Inflammatory macrophage (primary cell): Measurements from ENCODE around the gene PLIN5.
A peak's percentile ranks its signal among the peaks of the same experiment; 100 is the strongest.

Experiments used
- DNase-seq, 2 donors: peaks; one replicate each; pipeline ENCODE4 v3.0.0-alpha.2; 2020 to 2022

Gene PLIN5

GRCh38 chr19:4504891-4505569 is 30.0 kb downstream of the PLIN5 start:
- DNase-seq, result peak; percentile 83 to 97

GRCh38 chr19:4504297-4504701 is 30.7 kb downstream of the PLIN5 start:
- DNase-seq, result no peak

- DNase-seq, result no peak
These were observed 31.2 kb downstream of the PLIN5 start for GRCh38 chr19:4503825-4504170.

GRCh38 chr19:4503132-4503824 is 31.7 kb downstream of the PLIN5 start:
- no peak for DNase-seq

DNA sequence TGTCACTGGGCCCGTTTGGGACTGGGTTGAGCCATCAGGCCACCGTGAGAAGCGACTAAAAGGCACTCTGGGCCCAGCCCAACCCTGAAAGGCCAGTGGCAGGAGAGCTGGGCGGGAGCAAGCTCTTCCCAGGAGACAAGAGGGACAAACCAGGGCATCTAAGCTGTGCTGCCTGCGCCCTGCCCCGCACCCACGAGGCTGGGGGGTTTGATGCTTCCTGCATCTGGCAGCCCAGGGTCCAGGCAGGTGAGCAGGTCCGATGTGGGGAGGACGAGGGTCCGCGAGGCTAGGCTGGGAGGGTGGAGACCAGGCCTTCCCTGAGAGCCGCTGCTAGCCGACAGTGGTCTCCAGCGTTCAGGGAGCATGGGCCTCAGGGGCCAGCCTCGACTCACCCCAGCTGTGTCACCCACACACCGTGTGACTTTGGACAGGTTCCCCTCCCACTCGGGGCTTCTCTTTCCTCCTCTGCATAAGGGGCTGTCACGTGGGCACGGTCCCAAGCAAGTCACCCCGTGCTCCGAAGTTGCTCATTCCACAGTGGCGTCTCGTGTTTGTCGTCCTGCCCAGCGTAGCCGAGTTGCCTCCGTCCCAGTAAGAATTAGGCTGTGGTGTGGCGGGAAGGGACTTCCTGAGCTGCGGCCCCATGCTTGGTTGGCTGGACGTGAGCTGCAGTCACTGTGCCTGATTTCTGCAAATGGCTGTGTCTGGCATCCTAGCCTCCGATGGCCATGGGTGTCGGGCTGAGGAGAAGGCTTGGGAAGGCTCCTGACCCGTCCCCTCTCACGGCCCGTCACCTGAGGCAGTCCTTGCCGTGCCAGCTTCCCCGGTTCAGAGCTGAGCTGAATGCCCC is 32.5 kb downstream of the PLIN5 start:
- peak in 1 of 2 donors; percentile 28 for DNase-seq

DNA sequence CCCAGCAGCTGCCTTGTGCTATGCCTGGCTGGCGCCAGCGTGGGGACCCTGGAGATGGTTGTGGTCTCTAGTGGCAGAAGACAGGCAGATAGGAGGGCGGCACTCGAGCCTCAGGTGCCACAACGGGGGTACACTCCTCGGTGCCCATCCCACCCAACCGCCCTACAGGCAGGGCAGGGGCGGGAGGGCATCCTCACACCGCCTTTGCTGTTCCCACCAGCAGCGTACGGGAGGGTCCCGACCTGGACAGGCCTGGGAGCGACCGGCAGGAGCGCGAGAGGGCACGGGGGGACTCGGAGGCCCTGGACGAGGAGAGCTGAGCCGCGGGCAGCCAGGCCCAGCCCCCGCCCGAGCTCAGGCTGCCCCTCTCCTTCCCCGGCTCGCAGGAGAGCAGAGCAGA is 33.3 kb downstream of the PLIN5 start:
- DNase-seq, result no peak

- no peak for DNase-seq
These were observed 34.0 kb downstream of the PLIN5 start for GRCh38 chr19:4500841-4501591.

- DNase-seq, result no peak
These were observed 35.2 kb downstream of the PLIN5 start for GRCh38 chr19:4499855-4500254.

- no peak for DNase-seq
These were observed 35.7 kb downstream of the PLIN5 start for GRCh38 chr19:4499318-4499717.

DNA sequence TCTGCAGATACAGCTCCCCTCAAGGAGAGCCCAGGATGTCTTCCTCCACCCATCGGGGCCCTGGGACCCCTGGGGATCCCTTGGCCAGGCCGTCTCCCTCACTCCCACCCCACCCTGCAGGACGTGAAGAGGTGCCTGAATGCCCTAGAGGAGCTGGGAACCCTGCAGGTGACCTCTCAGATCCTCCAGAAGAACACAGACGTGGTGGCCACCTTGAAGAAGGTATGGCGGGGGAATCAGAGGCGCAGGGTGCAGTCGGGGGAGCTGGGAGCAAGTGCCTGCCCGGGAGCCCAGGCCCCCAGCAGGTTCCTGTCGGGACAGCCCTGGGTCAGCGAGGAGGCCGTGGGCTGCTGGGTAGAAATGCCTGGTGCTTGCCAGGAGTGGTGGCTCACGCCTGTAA is 36.3 kb downstream of the PLIN5 start:
- DNase-seq, result no peak

DNA sequence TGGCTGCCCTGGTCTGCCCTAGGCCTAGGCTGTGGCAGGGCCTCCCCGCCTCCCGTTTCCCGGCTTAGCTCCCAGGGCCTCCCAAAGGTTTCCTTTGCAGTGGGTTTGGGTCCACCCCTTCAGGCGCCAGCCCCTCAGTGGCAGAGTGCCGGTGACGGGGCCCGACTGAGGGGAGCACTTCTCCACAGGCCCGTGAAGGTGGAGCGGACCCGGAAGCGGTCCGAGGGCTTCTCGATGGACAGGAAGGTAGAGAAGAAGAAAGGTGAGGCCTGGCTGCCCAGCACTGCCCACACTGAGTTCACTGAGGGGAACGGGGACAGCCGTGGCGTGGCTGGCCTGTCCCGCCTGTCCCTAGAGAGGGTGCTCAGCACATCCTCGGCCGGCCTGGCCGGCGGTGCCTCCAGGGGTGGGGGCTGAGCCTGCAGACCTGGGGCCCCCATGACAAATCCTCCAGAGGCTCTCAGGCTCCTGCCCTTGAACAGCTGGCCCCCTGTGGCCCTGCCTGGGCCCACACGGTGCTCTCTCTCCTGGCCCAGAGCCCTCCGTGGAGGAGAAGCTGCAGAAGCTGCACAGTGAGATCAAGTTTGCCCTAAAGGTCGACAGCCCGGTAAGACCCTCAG is 37.1 kb downstream of the PLIN5 start:
- DNase-seq, result no peak

GRCh38 chr19:4496304-4496703 is 38.7 kb downstream of the PLIN5 start:
- no peak for DNase-seq

DNA sequence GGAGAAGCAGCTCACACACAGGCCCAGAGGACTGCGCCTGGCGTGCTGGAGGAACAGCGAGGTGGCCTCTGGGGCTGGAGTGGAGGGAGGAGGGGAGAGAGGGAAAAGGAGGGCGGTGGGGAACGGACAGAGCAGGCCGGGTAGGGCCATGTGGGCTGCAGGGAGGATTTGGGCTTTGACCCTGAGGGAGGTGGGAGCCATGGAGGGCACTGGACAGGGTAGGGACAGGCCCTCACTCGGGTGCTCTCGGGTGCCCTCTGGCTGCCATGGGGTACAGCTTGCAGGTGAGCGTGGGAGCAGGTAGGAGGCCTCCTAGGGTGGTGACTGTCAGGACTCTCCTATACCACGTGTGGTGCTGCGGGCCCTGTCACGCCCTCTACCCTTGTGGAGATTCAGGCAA is 39.6 kb downstream of the PLIN5 start:
- no peak for DNase-seq

GRCh38 chr19:4494691-4495064 is 40.3 kb downstream of the PLIN5 start:
- DNase-seq, result no peak

DNA sequence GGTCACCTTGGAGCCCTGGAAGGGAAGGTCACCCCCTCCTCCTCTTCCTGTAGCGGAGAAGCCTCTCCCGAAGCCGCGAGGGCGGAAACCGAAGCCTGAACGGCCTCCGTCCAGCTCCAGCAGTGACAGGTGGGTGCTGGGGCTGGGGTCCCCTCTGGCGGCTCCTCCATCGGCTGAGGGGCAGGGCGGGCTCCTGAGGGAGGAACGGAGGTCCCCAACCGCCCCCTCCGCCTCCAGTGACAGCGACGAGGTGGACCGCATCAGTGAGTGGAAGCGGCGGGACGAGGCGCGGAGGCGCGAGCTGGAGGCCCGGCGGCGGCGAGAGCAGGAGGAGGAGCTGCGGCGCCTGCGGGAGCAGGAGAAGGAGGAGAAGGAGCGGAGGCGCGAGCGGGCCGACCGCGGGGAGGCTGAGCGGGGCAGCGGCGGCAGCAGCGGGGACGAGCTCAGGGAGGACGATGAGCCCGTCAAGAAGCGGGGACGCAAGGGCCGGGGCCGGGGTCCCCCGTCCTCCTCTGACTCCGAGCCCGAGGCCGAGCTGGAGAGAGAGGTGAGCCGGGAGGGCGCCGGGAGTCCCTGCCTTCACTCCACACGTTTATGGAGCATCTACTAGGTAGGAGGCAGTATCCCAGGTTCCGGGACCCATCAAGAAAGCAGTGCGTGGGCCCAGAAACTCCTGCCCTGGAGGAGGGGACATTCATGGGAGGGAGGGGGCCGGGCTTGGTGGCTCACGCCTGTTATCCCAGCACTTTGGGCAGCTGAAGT is 40.9 kb downstream of the PLIN5 start:
- DNase-seq, result no peak

DNA sequence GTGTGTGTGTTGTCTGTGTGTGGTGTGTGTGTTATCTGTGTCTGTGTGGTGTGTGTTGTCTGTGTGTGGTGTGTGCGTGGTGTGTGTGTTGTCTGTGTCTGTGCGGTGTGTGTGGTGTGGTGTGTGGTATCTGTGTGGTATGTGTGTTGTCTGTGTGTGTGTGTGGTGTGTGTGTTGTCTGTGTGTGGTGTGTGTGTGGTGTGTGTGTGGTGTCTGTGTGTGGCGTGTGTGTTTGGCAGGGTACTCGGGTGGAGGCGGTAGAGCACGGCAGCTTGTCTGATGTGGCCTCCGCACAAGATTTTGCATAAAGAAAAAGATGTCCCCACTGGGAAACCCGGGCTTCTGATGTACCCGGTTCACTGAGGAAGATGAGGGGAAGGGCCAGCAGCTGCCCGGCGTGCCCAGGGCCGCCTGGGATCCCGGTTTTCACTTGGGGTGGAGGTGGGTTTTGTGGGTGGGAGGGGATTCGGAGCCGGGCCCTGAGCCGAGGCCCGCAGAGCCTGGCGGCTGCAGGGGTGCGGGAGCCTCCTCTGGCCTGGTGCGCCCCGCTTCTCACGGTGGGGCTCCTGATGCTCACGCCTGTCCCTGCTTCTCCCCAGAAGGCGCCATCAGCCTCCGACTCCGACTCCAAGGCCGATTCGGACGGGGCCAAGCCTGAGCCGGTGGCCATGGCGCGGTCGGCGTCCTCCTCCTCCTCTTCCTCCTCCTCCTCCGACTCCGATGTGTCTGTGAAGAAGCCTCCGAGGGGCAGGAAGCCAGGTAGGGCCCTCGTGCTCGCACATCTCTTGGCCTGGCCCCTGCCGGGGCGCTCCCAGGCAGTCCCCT is 41.7 kb downstream of the PLIN5 start:
- no peak for DNase-seq

- no peak for DNase-seq
These were observed 42.5 kb downstream of the PLIN5 start for GRCh38 chr19:4492337-4493103.

- no peak for DNase-seq
These were observed 43.6 kb downstream of the PLIN5 start for GRCh38 chr19:4491446-4491845.

- no peak for DNase-seq
These were observed 46.5 kb downstream of the PLIN5 start for GRCh38 chr19:4488496-4488895.

- DNase-seq, result no peak
These were observed 47.5 kb downstream of the PLIN5 start for GRCh38 chr19:4487572-4487971.
